Caco-2 (cell line): ENCODE data around the gene SPDYE1. TPM values are rescaled to one million over a fixed set of nuclear protein-coding genes. Genes with fewer than 3 reads are reported as not detected.
"Not testable (repeated sequence)": the region's sequence is repeated elsewhere in the genome, so short reads cannot be mapped to it uniquely, and the experiment has no call there.

Experiments
- BruUV-seq: library from RNA; stranded (reverse); fragments of 400-500 nt; replicated peaks from 2 replicates; lab custom pipeline; 2021; lab: Mats Ljungman, UMichigan
- CTCF ChIA-PET: fragments of 300-600 bp; sonication (Branson Sonifier 250); formaldehyde crosslinking; loops from one replicate; lab custom pipeline; 2022; ENCODE audit warnings: antibody characterized with exemption; lab: Charles Lee
- POLR2A ChIA-PET: fragments of 300-600 bp; sonication (Branson Sonifier 250); formaldehyde crosslinking; loops from one replicate; lab custom pipeline; 2022; ENCODE audit warnings: antibody characterized with exemption; lab: Charles Lee
- DNase-seq, 2 experiments: peaks; one replicate each; pipeline versions ENCODE4 v3.0.0 to v3.0.0-alpha.2; 2020 to 2022
- H3K27me3 ChIP-seq: replicated peaks from 2 replicates; pipeline ENCODE4 v1.6.0; 2011; ENCODE audit warnings: low read length; ENCODE audit not compliant: control insufficient read depth, insufficient read depth
- H3K36me3 ChIP-seq: 2 replicates; pipeline ENCODE4 v1.5.1; 2011; ENCODE audit warnings: low read length; ENCODE audit not compliant: control insufficient read depth, insufficient read depth
- H3K4me1 ChIP-seq: fragments of 250-450 bp; sonication (Bioruptor Pico); 2 replicates; pipeline ENCODE4 v1.5.1; 2020; ENCODE audit warnings: mild to moderate bottlenecking
- H3K4me3 ChIP-seq: 2 replicates; pipeline ENCODE4 v1.5.1; 2011; ENCODE audit warnings: low read depth, mild to moderate bottlenecking, control low read depth, low read length
- H3K9me3 ChIP-seq: fragments of 250-450 bp; sonication (Bioruptor Pico); 2 replicates; pipeline ENCODE4 v1.5.1; 2020; ENCODE audit warnings: mild to moderate bottlenecking, moderate library complexity
- H3K27ac Mint-ChIP-seq: one replicate; pipeline ENCODE4 v1.8.0; 2022; ENCODE audit warnings: mixed read lengths; ENCODE audit not compliant: unreplicated experiment
- H3K27me3 Mint-ChIP-seq: one replicate; pipeline ENCODE4 v1.8.0; 2022; ENCODE audit warnings: mixed read lengths; ENCODE audit not compliant: insufficient read depth, unreplicated experiment
- H3K36me3 Mint-ChIP-seq: one replicate; pipeline ENCODE4 v1.8.0; 2022; ENCODE audit warnings: mild to moderate bottlenecking, mixed read lengths; ENCODE audit not compliant: insufficient read depth, unreplicated experiment
- H3K4me1 Mint-ChIP-seq: one replicate; pipeline ENCODE4 v1.8.0; 2022; ENCODE audit warnings: low read depth, mixed read lengths; ENCODE audit not compliant: unreplicated experiment
- H3K4me3 Mint-ChIP-seq: one replicate; pipeline ENCODE4 v1.8.0; 2022; ENCODE audit warnings: mild to moderate bottlenecking, moderate library complexity, mixed read lengths; ENCODE audit not compliant: unreplicated experiment
- H3K9me3 Mint-ChIP-seq: one replicate; pipeline ENCODE4 v1.8.0; 2022; ENCODE audit warnings: mixed read lengths; ENCODE audit not compliant: unreplicated experiment
- intact Hi-C: fragments of 100-400 bp; cut with micrococcal nuclease; formaldehyde crosslinking; loops from one replicate; pipeline ENCODE4 v1.10.0; 2022; ENCODE audit not compliant: unreplicated experiment
- total RNA-seq: library from RNA; stranded (reverse); gene quantifications from 2 replicates; pipeline ENCODE4 v1.2.3, GENCODE V29; 2022
- TF ChIP-seq, protein P1 (sequence below), 2 experiments: fragments of 200-600 bp in 1 of 2; IDR thresholded peaks; 1 replicate in 1 of 2; 2 replicates in 1 of 2; pipeline versions ENCODE4 v1.5.1 to v1.8.0; 2011 to 2022; ENCODE audit warnings: antibody characterized with exemption in 1 of 2, control low read depth in 1 of 2, inconsistent platforms in 1 of 2, low read depth in 1 of 2, low read length in 1 of 2, mild to moderate bottlenecking in 1 of 2, moderate library complexity in 1 of 2; ENCODE audit not compliant: insufficient read depth in 1 of 2, severe bottlenecking in 1 of 2, unreplicated experiment in 1 of 2

SPDYE1 gene
- total RNA-seq, 1 experiment from 2014 or later: not detected

DNA sequence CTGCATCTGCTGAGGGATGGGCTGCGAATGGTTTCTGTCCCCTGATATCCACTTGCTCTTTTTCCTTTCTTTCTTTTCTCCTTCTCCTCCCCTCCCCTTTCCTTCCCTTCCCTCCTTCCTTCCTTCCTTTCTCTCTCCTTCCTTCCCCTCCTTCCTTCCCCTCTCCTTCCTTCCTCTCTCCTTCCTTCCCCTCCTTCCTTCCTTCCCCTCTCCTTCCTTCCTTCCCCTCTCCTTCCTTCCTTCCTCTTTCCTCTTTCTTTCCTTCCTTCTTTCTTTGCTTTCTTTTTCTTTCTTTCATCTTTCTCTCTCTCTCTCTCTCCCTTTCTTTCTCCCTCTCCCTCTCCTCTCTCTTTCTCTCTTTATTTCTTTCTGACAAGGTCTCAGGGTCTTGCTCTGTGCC is 20.2 kb upstream of the SPDYE1 start:
- peaks cover 11% of the 10 kb centered on the region for H3K36me3 Mint-ChIP-seq
- Histone ChIP-seq H3K4me1 (no peaks in the 10 kb centered on the region), H3K27me3 (no peaks in the 10 kb centered on the region), H3K36me3 (no peaks in the 10 kb centered on the region), H3K9me3 (no peaks in the 10 kb centered on the region), H3K4me3 (no peak overlapping the region)
- no peak overlapping the region for H3K4me3 Mint-ChIP-seq
- TF ChIP-seq, protein P1, sequence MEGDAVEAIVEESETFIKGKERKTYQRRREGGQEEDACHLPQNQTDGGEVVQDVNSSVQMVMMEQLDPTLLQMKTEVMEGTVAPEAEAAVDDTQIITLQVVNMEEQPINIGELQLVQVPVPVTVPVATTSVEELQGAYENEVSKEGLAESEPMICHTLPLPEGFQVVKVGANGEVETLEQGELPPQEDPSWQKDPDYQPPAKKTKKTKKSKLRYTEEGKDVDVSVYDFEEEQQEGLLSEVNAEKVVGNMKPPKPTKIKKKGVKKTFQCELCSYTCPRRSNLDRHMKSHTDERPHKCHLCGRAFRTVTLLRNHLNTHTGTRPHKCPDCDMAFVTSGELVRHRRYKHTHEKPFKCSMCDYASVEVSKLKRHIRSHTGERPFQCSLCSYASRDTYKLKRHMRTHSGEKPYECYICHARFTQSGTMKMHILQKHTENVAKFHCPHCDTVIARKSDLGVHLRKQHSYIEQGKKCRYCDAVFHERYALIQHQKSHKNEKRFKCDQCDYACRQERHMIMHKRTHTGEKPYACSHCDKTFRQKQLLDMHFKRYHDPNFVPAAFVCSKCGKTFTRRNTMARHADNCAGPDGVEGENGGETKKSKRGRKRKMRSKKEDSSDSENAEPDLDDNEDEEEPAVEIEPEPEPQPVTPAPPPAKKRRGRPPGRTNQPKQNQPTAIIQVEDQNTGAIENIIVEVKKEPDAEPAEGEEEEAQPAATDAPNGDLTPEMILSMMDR (IDR thresholded peaks at IDR 0.05; ENCODE audit: insufficient read depth in 1 of 2, low read depth in 1 of 2, low read length in 1 of 2, severe bottlenecking in 1 of 2, unreplicated experiment in 1 of 2): no peak
- CTCF ChIA-PET: no interaction called here
- POLR2A ChIA-PET: no interaction called here
- DNase-seq: no peak
- no peaks in the 10 kb centered on the region for H3K27me3 Mint-ChIP-seq
- H3K9me3 Mint-ChIP-seq: no peaks in the 10 kb centered on the region
- H3K4me1 Mint-ChIP-seq: no peaks in the 10 kb centered on the region
- BruUV-seq: no TSS peak
- intact Hi-C loops: no loop called here
- H3K27ac Mint-ChIP-seq: no peak overlapping the region

DNA sequence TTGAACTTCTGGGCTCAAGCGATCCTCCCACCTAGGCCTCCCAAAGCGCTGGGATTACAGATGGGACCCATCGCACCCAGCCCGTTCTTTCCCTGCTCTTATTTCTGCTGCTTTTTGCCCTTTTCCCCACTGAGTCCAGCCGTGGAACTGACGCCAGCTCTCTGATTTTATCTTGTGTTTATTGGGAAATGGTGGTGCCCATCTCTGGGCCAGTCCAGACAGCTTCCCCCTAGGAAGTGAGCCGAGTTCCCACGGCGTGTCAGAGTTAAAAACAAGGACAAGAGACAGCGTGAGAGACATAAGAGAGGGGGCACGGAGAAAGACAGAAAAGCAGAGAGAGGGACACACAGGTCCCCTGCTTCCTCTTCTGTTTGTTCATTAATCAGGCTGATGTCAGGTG is 19.6 kb upstream of the SPDYE1 start:
- H3K4me3 ChIP-seq, DNase-seq, H3K4me1 ChIP-seq, H3K9me3 ChIP-seq, H3K27ac Mint-ChIP-seq, H3K27me3 Mint-ChIP-seq, CTCF ChIA-PET, H3K36me3 ChIP-seq, H3K9me3 Mint-ChIP-seq, H3K4me1 Mint-ChIP-seq, BruUV-seq, H3K4me3 Mint-ChIP-seq, intact Hi-C loops, H3K27me3 ChIP-seq, POLR2A ChIA-PET: not testable (repeated sequence)
- H3K36me3 Mint-ChIP-seq: peaks cover 11% of the 10 kb centered on the region

DNA sequence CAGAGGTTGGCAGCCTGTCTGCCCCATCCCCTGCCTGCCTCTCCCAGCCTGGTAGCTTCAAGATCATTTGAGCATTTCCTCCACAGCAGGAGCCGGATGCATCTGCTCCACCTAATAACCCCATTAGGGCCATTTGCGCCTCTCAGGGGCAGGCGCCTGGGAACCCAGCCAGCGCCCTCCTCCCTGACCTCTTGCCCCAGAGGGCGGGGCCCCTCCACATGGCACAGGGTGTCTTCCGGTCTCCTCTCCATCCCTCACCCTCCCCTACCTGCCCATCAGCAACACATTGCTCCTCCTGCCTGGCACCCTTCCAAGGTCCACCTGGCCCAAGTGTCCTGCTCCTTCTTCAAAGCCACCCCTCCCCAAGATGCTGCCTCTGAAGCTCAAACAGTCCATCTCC is 14.8 kb upstream of the SPDYE1 start:
- H3K9me3 ChIP-seq, H3K36me3 ChIP-seq, H3K4me3 Mint-ChIP-seq, POLR2A ChIA-PET, CTCF ChIA-PET, DNase-seq, H3K9me3 Mint-ChIP-seq, H3K4me1 Mint-ChIP-seq, H3K27ac Mint-ChIP-seq, intact Hi-C loops, H3K27me3 Mint-ChIP-seq, H3K27me3 ChIP-seq, BruUV-seq, H3K4me3 ChIP-seq, H3K4me1 ChIP-seq: not testable (repeated sequence)
- H3K36me3 Mint-ChIP-seq: peaks cover 16% of the 10 kb centered on the region

DNA sequence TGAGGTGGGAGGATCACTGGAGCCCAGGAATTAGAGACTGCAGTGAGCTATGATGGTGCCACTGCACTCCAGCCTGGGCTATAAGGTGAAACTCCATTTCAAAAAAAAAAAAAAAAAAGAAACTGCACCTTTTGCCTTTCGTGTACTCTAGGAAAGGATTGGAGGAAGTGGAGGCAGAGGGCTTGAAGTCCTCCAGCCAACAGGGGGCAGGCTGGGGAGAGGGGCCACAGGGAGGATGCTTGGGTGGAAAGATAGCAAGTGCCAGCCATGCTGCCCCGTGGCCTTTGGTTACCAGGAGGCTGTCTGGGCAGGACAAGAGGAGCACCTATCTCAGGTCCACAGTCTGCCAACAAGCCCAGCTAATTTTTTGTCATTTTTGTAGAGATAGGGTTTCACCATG is 14.0 kb upstream of the SPDYE1 start:
- H3K4me3 ChIP-seq, H3K27me3 ChIP-seq, BruUV-seq, H3K4me1 Mint-ChIP-seq, DNase-seq, H3K27me3 Mint-ChIP-seq, H3K36me3 ChIP-seq, H3K9me3 Mint-ChIP-seq, H3K9me3 ChIP-seq, intact Hi-C loops, H3K4me1 ChIP-seq, POLR2A ChIA-PET, H3K27ac Mint-ChIP-seq, H3K36me3 Mint-ChIP-seq, H3K4me3 Mint-ChIP-seq: not testable (repeated sequence)
- CTCF ChIA-PET: interaction anchor here (0.7 kb wide), 1 partner anchor 59 kb away, joined by 4 read pairs; no protein-coding TSS in a partner anchor
